ENCODE results near the gene C1orf198.
"Not testable (repeated sequence)": the region's sequence is repeated elsewhere in the genome, so short reads cannot be mapped to it uniquely, and the experiment has no call there.

Gene C1orf198

GRCh38 chr1:230858918-230859729 lies 9.2 kb downstream of the C1orf198 start:
- H3K36me3 Mint-ChIP-seq (ENCODE audit: low read depth), result no peaks in the 10 kb centered on the region
- H3K27me3 Mint-ChIP-seq, result no peaks in the 10 kb centered on the region
- H3K4me1 Mint-ChIP-seq, result peaks cover 9% of the 10 kb centered on the region
- DNase-seq (no peak), ATAC-seq (no peak)
- H3K4me3 Mint-ChIP-seq, result no peak overlapping the region
- no peaks in the 10 kb centered on the region for H3K9me3 Mint-ChIP-seq
- H3K27ac Mint-ChIP-seq, result no peak overlapping the region

- no peak for ATAC-seq
- Mint-ChIP-seq H3K27ac (no peak overlapping the region), H3K4me1 (peaks cover 7% of the 10 kb centered on the region), H3K9me3 (no peaks in the 10 kb centered on the region), H3K36me3 (ENCODE audit: low read depth) (peaks cover 2% of the 10 kb centered on the region), H3K27me3 (no peaks in the 10 kb centered on the region), H3K4me3 (no peak overlapping the region)
- DNase-seq, result no peak
Measured at GRCh38 chr1:230858236-230858820, 10.0 kb downstream of the C1orf198 start.

- Mint-ChIP-seq H3K4me3 (no peak overlapping the region), H3K4me1 (peaks cover 2% of the 10 kb centered on the region), H3K36me3 (ENCODE audit: low read depth) (peaks cover 4% of the 10 kb centered on the region), H3K9me3 (no peaks in the 10 kb centered on the region), H3K27ac (no peak overlapping the region), H3K27me3 (no peaks in the 10 kb centered on the region)
- no peak for ATAC-seq
- no peak for DNase-seq
Measured at GRCh38 chr1:230857822-230858221, 10.5 kb downstream of the C1orf198 start.

GRCh38 chr1:230857077-230857476 lies 11.2 kb downstream of the C1orf198 start:
- Mint-ChIP-seq H3K27ac (no peak overlapping the region), H3K27me3 (no peaks in the 10 kb centered on the region), H3K9me3 (no peaks in the 10 kb centered on the region), H3K4me1 (no peaks in the 10 kb centered on the region), H3K4me3 (no peak overlapping the region), H3K36me3 (ENCODE audit: low read depth) (peaks cover 7% of the 10 kb centered on the region)
- ATAC-seq (no peak), DNase-seq (no peak)

- DNase-seq (no peak), ATAC-seq (no peak)
- H3K4me3 Mint-ChIP-seq, result no peak overlapping the region
- peaks cover 7% of the 10 kb centered on the region for H3K36me3 Mint-ChIP-seq (ENCODE audit: low read depth)
- no peaks in the 10 kb centered on the region for H3K4me1 Mint-ChIP-seq
- H3K27me3 Mint-ChIP-seq, result no peaks in the 10 kb centered on the region
- H3K9me3 Mint-ChIP-seq, result no peaks in the 10 kb centered on the region
- no peak overlapping the region for H3K27ac Mint-ChIP-seq
Measured at GRCh38 chr1:230855886-230856285, 12.4 kb downstream of the C1orf198 start.

GRCh38 chr1:230854423-230854822 lies 13.9 kb downstream of the C1orf198 start:
- H3K4me3 Mint-ChIP-seq, result no peak overlapping the region
- no peaks in the 10 kb centered on the region for H3K9me3 Mint-ChIP-seq
- ATAC-seq (no peak), DNase-seq (no peak)
- no peak overlapping the region for H3K27ac Mint-ChIP-seq
- no peaks in the 10 kb centered on the region for H3K4me1 Mint-ChIP-seq
- no peaks in the 10 kb centered on the region for H3K27me3 Mint-ChIP-seq
- peaks cover 7% of the 10 kb centered on the region for H3K36me3 Mint-ChIP-seq (ENCODE audit: low read depth)

GRCh38 chr1:230853731-230854130 lies 14.6 kb downstream of the C1orf198 start:
- H3K4me1 Mint-ChIP-seq, result no peaks in the 10 kb centered on the region
- no peak overlapping the region for H3K27ac Mint-ChIP-seq
- H3K4me3 Mint-ChIP-seq, result no peak overlapping the region
- DNase-seq, result no peak
- no peak for ATAC-seq
- peaks cover 7% of the 10 kb centered on the region for H3K36me3 Mint-ChIP-seq (ENCODE audit: low read depth)
- H3K9me3 Mint-ChIP-seq, result no peaks in the 10 kb centered on the region
- no peaks in the 10 kb centered on the region for H3K27me3 Mint-ChIP-seq

GRCh38 chr1:230852959-230853358 lies 15.4 kb downstream of the C1orf198 start:
- Mint-ChIP-seq H3K36me3 (ENCODE audit: low read depth) (peaks cover 7% of the 10 kb centered on the region), H3K27ac (no peak overlapping the region), H3K4me1 (no peaks in the 10 kb centered on the region), H3K4me3 (no peak overlapping the region), H3K27me3 (no peaks in the 10 kb centered on the region), H3K9me3 (no peaks in the 10 kb centered on the region)
- DNase-seq, result no peak
- ATAC-seq, result no peak

GRCh38 chr1:230851291-230851691 lies 17.0 kb downstream of the C1orf198 start:
- H3K4me3 Mint-ChIP-seq, result no peak overlapping the region
- no peaks in the 10 kb centered on the region for H3K9me3 Mint-ChIP-seq
- DNase-seq (no peak), ATAC-seq (peak; percentile 36)
- no peaks in the 10 kb centered on the region for H3K4me1 Mint-ChIP-seq
- no peak overlapping the region for H3K27ac Mint-ChIP-seq
- H3K27me3 Mint-ChIP-seq, result no peaks in the 10 kb centered on the region
- H3K36me3 Mint-ChIP-seq (ENCODE audit: low read depth), result peaks cover 7% of the 10 kb centered on the region

GRCh38 chr1:230850547-230850946 lies 17.8 kb downstream of the C1orf198 start:
- H3K9me3 Mint-ChIP-seq, result no peaks in the 10 kb centered on the region
- no peak overlapping the region for H3K4me3 Mint-ChIP-seq
- H3K4me1 Mint-ChIP-seq, result no peaks in the 10 kb centered on the region
- DNase-seq (no peak), ATAC-seq (no peak)
- H3K27me3 Mint-ChIP-seq, result no peaks in the 10 kb centered on the region
- H3K27ac Mint-ChIP-seq, result no peak overlapping the region
- peaks cover 7% of the 10 kb centered on the region for H3K36me3 Mint-ChIP-seq (ENCODE audit: low read depth)

- Mint-ChIP-seq H3K27ac (no peak overlapping the region), H3K4me1 (no peaks in the 10 kb centered on the region), H3K4me3 (no peak overlapping the region), H3K36me3 (ENCODE audit: low read depth) (peaks cover 7% of the 10 kb centered on the region), H3K27me3 (no peaks in the 10 kb centered on the region), H3K9me3 (no peaks in the 10 kb centered on the region)
- ATAC-seq (no peak), DNase-seq (no peak)
Measured at GRCh38 chr1:230849451-230850224, 18.7 kb downstream of the C1orf198 start.

- no peaks in the 10 kb centered on the region for H3K27me3 Mint-ChIP-seq
- no peak overlapping the region for H3K27ac Mint-ChIP-seq
- ATAC-seq (no peak), DNase-seq (no peak)
- H3K4me3 Mint-ChIP-seq, result no peak overlapping the region
- H3K9me3 Mint-ChIP-seq, result no peaks in the 10 kb centered on the region
- H3K36me3 Mint-ChIP-seq (ENCODE audit: low read depth), result peaks cover 5% of the 10 kb centered on the region
- no peaks in the 10 kb centered on the region for H3K4me1 Mint-ChIP-seq
Measured at GRCh38 chr1:230848235-230848634, 20.1 kb downstream of the C1orf198 start.

- not testable (repeated sequence) for H3K27me3 Mint-ChIP-seq; ATAC-seq; H3K27ac Mint-ChIP-seq; H3K9me3 Mint-ChIP-seq; H3K4me1 Mint-ChIP-seq; DNase-seq; H3K4me3 Mint-ChIP-seq; H3K36me3 Mint-ChIP-seq (ENCODE audit: low read depth)
Measured at GRCh38 chr1:230845184-230845583, 23.1 kb downstream of the C1orf198 start.

GRCh38 chr1:230844561-230844960 lies 23.8 kb downstream of the C1orf198 start:
- Mint-ChIP-seq H3K36me3 (ENCODE audit: low read depth) (peaks cover 3% of the 10 kb centered on the region), H3K4me3 (no peak overlapping the region), H3K4me1 (no peaks in the 10 kb centered on the region), H3K27me3 (no peaks in the 10 kb centered on the region), H3K27ac (no peak overlapping the region), H3K9me3 (no peaks in the 10 kb centered on the region)
- ATAC-seq, result no peak
- DNase-seq, result no peak

All from activated naive CD8-positive, alpha-beta T cell treated with anti-CD3 and anti-CD28 coated beads, Interleukin-2, amount 50 U/mL, for 24 hours (primary cell).